Sigmoid colon (tissue), 4 donors: ENCODE measurements around the gene HAUS8.

Experiments used
- POLR2AphosphoS5 ChIP-seq, 4 donors: sonication (generic); formaldehyde crosslinking; IDR thresholded peaks; one replicate each; pipeline ENCODE4 v1.6.1; 2017; ENCODE audit warnings: antibody characterized with exemption in 4 of 4
- TF ChIP-seq, protein P1 (sequence below), 4 experiments: fragments of 450-650 bp in 3 of 4; fragments of 200-600 bp in 1 of 4; IDR thresholded peaks; one replicate each; pipeline ENCODE4 v1.5.1; 2016 to 2019; ENCODE audit warnings: antibody characterized with exemption in 4 of 4, mild to moderate bottlenecking in 3 of 4, moderate library complexity in 2 of 4

- TF ChIP-seq, protein P1, sequence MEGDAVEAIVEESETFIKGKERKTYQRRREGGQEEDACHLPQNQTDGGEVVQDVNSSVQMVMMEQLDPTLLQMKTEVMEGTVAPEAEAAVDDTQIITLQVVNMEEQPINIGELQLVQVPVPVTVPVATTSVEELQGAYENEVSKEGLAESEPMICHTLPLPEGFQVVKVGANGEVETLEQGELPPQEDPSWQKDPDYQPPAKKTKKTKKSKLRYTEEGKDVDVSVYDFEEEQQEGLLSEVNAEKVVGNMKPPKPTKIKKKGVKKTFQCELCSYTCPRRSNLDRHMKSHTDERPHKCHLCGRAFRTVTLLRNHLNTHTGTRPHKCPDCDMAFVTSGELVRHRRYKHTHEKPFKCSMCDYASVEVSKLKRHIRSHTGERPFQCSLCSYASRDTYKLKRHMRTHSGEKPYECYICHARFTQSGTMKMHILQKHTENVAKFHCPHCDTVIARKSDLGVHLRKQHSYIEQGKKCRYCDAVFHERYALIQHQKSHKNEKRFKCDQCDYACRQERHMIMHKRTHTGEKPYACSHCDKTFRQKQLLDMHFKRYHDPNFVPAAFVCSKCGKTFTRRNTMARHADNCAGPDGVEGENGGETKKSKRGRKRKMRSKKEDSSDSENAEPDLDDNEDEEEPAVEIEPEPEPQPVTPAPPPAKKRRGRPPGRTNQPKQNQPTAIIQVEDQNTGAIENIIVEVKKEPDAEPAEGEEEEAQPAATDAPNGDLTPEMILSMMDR (IDR thresholded peaks at IDR 0.05) = no peak
- TF ChIP-seq POLR2AphosphoS5 (IDR thresholded peaks at IDR 0.05) = no peak
These were observed 1.3 kb upstream of the HAUS8 start for GRCh38 chr19:17076543-17076991.
